ENCODE data around the gene HPD.

Gene HPD

GRCh38 chr12:121827351-121828099 is 31.1 kb downstream of the HPD start:
- DNase-seq, result no peak

- no peak for DNase-seq
Observed at GRCh38 chr12:121826318-121827150, 32.1 kb downstream of the HPD start.

DNA sequence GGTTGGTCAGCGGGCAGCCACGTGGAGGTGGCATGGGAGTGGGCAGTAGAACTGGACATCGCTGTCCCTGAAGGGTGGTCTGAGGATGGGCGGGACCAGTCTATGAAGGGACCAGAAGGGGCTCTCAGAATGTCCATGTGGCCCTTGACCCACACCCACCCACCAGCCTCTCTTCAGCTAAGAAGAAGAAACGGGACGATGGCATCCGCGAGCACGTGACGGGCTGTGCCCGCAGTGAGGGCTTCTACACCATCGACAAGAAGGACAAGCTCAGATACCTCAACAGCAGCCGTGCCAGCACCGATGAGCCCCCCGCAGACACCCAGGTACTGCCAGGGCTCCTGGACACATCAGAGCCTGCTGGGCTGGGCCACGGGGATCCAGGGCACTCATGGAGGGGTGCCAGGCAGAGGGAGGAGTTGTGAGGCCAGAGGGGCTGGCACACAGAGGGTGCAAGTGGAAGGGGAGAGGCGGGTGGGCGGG is 33.6 kb downstream of the HPD start:
- no peak for DNase-seq

DNA sequence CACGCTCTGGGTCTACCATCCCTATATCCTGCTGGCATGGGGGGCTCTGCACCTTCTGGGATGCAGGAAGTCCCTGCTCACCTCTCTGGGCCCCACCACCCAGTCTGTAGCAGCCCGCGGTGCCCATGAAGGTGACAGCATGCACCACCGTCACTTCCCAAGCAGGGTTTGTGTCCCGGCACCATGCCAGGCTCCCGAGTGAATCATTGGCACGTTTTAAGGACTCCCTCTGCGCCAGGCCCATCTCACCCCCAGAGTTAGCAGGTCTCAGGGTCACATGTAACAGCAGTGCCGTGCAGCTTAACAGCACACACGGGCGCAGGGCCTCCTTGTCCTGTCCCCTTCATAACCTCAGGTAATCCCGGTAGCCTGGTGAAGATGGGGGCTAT is 34.9 kb downstream of the HPD start:
- no peak for DNase-seq

GRCh38 chr12:121823101-121823726 is 35.4 kb downstream of the HPD start:
- no peak for DNase-seq

DNA sequence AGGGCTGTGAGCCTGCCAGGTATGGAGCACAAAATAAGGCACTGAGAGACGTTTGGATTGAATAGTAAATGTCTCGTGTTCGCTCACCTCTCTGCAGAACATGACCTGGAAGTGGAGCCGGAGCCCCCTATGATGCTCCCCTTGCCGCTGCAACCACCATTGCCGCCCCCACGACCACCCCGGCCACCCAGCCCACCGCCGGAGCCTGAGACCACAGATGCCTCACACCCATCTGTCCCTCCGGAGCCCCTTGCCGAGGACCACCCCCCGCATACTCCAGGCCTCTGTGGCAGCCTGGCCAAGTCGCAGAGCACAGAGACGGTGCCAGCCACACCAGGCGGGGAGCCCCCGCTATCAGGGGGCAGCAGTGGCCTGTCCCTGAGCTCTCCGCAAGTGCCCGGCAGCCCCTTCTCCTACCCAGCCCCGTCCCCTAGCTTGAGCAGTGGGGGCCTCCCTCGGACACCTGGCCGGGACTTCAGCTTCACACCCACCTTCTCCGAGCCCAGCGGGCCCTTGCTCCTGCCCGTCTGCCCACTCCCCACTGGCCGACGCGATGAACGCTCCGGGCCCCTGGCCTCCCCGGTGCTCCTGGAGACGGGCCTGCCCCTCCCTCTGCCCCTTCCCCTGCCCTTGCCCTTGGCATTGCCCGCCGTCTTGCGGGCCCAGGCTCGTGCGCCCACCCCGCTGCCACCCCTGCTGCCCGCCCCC is 36.1 kb downstream of the HPD start:
- DNase-seq, result no peak

GRCh38 chr12:121820056-121820455 is 38.6 kb downstream of the HPD start:
- no peak for DNase-seq

- DNase-seq, result no peak
Observed at GRCh38 chr12:121819212-121819949, 39.3 kb downstream of the HPD start.

DNA sequence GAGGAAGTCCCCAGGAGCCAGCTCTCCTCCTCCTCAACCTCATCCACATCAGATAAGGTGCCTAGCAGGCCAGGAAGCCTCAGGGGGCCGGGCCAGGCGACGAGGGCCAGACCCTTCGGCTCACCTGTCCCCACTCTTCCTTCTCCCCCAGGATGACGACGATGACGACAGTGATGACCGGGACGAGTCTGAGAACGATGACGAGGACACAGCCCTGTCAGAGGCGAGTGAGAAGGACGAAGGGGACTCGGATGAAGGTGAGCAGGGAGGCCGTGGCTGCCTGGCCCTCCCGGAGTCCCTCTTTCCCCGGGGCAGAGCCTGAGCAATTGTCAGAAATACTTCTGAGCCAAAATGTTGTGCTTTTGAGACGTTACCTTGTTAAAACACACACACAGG is 41.0 kb downstream of the HPD start:
- DNase-seq, result no peak

DNA sequence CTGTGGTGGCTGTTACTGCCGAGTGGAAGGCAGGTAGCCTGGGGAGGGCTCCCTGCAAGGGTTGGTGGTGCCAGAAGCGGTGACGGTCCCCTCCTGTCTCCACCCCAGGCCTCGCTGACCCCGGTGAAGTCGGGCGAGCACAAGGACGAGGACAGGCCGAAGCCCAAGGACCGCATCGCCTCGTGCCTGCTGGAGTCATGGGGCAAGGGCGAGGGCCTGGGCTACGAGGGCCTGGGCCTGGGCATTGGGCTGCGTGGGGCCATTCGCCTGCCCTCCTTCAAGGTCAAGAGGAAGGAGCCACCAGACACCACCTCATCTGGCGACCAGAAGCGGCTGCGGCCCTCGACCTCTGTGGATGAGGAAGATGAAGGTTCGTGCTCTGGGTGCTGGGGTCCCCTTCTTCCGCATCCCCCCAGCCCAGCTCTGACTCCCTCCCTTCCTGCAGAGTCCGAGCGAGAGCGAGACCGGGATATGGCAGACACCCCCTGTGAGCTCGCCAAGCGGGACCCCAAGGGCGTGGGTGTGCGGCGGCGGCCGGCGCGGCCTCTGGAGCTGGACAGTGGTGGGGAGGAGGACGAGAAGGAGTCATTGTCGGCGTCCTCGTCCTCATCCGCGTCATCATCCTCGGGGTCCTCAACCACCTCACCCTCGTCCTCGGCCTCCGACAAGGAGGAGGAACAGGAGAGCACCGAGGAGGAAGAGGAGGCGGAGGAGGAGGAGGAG is 41.6 kb downstream of the HPD start:
- DNase-seq, result no peak

DNA sequence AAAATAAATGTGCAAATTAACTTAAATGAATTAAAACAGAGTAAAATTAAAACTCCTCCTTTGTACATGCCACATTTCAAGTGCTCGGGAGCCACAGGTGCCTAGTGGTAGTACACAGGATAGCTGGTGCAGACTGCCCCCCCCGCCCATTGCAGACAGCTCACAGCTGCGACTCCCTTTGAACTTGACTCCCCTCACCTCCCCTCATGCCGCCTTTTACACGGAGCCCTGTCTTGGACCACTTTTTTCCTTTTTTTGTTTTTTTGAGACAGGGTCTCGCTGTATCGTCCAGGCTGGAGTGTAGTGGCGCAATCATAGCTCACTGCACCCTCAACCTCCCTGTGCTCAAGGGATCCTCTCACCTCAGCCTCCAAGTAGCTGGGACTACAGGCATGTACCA is 43.4 kb downstream of the HPD start:
- DNase-seq, result no peak

- no peak for DNase-seq
Observed at GRCh38 chr12:121814429-121815119, 44.1 kb downstream of the HPD start.

- no peak for DNase-seq
Observed at GRCh38 chr12:121813951-121814350, 44.7 kb downstream of the HPD start.

DNA sequence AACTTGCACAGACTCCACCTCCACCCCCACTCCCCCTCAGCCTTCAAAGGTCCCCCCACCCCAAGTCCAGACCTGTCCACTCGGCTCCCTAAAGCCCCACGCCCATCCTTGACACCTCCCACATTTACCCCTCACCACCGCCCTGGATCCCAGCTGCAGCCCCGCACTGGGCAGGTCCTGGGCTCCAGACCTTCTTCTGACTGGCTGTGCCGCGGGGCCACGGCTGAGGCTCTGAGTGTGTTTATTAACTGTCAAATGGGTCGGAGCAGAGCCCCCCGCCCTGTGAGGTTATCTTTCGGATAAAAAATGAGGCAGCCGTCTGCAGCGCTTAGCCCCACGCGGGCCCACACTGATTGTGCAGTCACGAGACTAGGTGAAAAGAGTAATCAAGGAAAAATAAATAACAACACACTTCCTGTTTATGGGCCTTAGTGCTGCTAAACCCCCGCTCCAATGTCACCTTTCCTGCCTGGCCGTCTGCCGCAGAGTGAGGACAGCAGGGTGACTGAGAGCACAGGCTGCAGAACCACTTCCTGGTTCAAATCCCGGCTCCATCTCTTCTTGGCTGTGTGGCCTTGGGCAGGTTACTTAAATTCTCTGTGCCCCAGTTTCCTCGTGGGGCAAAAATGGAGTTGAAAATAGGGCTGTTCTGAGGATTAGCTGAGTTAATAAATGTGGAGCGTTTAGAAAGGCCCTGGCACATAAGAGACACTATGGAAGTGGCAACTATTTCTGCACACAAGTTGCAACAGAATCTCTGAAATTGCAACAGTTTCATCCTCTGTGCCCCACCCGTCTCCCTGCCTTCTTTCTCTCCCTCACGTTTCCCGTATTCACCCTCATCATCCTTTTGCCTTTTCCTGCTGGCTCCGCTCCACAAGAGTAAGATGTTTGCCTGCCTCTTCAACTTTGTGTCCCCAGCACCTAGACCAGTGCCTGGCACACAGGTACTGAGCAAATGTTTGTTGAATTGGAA is 45.5 kb downstream of the HPD start:
- DNase-seq, result no peak

GRCh38 chr12:121812320-121812871 is 46.3 kb downstream of the HPD start:
- peak; percentile 56 for DNase-seq

DNA sequence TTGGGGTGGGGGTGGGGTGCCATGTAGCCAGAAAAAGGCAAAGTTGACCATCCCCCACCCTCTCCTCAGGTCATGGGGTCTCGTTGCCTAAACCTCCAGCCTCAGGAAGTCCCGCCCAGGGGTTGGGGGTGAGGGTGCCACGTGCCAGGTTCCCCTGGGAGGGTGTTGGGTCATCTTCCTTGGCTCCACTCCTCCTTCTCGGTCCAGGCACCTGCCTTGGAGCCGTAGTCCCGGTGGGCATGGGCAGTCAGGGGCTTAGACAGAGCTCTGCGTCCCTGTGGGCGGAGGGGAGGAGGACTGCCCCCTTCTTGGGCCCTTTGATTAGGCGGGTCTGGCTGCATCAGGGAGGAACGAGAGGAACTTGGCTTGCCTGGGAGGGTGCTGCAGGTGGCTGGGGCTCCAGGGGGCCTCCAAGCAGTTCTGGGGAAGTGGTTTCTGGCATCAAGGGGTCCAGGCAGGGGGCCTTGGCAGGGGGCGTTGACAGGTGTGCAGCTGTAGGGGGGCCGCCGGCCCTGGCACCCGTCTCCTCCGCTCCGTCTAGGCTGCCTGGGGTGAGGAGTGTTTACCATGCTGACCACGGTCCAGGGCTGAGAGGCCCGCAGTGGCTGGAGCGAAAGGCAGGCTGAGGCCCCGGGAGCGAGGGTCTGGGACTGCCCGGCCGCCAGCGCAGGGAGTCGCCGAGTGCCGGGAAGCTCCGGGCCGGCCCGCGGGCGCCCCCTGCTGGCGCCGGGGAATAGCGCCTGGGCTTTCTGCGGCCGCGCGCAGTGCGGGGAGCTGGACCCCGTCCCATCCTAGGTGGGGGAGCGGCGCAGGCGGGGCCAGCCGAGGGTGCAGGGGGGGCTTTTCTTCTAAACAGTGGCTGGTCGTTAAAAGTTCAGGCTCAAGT is 47.0 kb downstream of the HPD start:
- DNase-seq, result peak; percentile 61

GRCh38 chr12:121810833-121811433 is 47.7 kb downstream of the HPD start:
- no peak for DNase-seq

Data from fibroblast of skin of right quadriceps (primary cell).